Measurements from ENCODE around the gene KRT4. TPM values are rescaled to one million over a fixed set of nuclear protein-coding genes. Genes with fewer than 3 reads are reported as not detected.

Gene KRT4
- polyA plus RNA-seq, 3 donors: not detected

DNA sequence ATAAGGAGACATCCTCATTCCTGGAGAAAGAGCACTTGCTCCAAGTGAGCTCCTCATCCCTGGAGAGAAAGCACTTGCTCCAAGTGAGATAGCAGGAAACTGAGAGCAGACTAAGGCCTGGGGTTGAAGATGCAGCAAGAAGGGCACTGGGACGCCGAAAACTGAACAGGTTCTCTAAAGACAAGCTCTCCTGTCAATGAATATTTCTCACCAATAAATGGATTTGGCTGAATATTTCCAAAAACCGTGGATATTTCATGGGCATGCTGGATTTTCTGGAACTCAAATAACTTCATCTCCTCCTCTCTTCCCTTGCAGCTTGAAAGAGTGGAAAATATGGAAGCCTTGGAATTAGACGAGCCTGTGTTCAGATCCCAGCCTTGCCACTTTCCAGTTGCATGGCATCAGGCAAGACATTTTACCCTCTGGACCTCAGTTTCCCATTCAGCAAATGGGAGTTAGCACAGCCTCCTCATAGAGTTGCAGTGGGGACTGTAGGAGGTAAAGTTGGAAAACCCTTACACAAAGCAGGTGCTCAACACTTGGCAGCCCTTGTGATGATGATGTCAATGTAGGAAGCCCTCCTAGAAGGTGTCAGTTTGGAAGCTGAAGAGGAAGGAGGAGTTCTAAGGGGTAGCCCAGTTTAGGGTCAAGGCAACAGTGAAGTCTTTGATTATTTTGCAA, 32.4 kb downstream of the KRT4 start:
- Histone ChIP-seq H2AFZ (ENCODE audit: insufficient read depth, low read depth, low read length, poor library complexity, severe bottlenecking) (no peak overlapping the region), H3K9me3 (replicated peaks in 1 of 2; ENCODE audit: control insufficient read depth in 1 of 2, insufficient read depth in 1 of 2, low read length in 2 of 2) (no peaks in the 10 kb centered on the region), H3K4me2 (replicated peaks; ENCODE audit: extremely low read depth, low read length, poor library complexity, severe bottlenecking) (no peak overlapping the region), H3K27me3 (ENCODE audit: control insufficient read depth in 2 of 2, insufficient read depth in 2 of 2, low read length in 2 of 2) (peaks cover 0 to 3% of the 10 kb centered on the region in 2 donors), H4K20me1 (ENCODE audit: insufficient read depth, low read length) (no peaks in the 10 kb centered on the region), H3K4me1 (ENCODE audit: control insufficient read depth in 1 of 2, insufficient read depth in 2 of 2, low read length in 2 of 2) (no peaks in the 10 kb centered on the region), H3K4me3 (replicated peaks in 1 of 3; ENCODE audit: low read depth in 2 of 3, low read length in 3 of 3) (no peak overlapping the region), H3K9ac (ENCODE audit: insufficient read depth, low read length, poor library complexity, severe bottlenecking) (no peak overlapping the region), H3K36me3 (replicated peaks in 1 of 2; ENCODE audit: control insufficient read depth in 1 of 2, insufficient read depth in 2 of 2, low read length in 2 of 2) (no peaks in the 10 kb centered on the region), H3K27ac (ENCODE audit: low read depth in 1 of 2, low read length in 2 of 2) (no peak overlapping the region), H3K79me2 (ENCODE audit: insufficient read depth, low read length) (no peaks in the 10 kb centered on the region)
- Mint-ChIP-seq H3K36me3 (no peaks in the 10 kb centered on the region), H3K9me3 (peaks cover 0 to 3% (median 0%) of the 10 kb centered on the region in 7 donors), H3K27ac (no peak overlapping the region), H3K4me1 (no peaks in the 10 kb centered on the region), H3K4me3 (no peak overlapping the region), H3K27me3 (ENCODE audit: low read depth in 3 of 3) (peaks cover 7 to 17% (median 11%) of the 10 kb centered on the region in 3 donors)
- TF ChIP-seq, protein P1, sequence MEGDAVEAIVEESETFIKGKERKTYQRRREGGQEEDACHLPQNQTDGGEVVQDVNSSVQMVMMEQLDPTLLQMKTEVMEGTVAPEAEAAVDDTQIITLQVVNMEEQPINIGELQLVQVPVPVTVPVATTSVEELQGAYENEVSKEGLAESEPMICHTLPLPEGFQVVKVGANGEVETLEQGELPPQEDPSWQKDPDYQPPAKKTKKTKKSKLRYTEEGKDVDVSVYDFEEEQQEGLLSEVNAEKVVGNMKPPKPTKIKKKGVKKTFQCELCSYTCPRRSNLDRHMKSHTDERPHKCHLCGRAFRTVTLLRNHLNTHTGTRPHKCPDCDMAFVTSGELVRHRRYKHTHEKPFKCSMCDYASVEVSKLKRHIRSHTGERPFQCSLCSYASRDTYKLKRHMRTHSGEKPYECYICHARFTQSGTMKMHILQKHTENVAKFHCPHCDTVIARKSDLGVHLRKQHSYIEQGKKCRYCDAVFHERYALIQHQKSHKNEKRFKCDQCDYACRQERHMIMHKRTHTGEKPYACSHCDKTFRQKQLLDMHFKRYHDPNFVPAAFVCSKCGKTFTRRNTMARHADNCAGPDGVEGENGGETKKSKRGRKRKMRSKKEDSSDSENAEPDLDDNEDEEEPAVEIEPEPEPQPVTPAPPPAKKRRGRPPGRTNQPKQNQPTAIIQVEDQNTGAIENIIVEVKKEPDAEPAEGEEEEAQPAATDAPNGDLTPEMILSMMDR (IDR thresholded peaks at IDR 0.05): no peak
- WGBS (ENCODE audit: insufficient coverage): no CpG with 5 or more reads among the region's 4 CpGs
- DNase-seq: no peak
- intact Hi-C loops (cut with micrococcal nuclease): no loop called here

DNA sequence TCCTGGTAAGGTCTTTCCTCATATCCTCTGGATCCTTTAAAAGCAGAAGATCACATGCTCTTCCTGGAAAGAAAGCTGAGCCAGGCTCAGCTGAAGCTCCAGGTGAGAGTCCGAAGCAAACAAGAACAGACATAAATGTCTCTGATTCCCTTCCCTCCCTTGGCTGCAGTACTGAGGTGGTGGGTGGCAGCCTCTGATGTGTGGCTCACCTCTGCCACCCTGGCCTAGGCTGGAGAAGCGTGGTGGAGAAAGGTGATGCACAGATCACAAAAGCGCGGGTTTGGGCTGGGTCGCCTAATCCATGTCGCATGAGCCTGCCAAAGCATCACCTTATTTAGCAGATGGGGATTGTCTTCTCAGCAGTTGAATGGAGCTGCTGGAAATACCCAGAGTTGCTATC, 34.0 kb downstream of the KRT4 start:
- H4K20me1 ChIP-seq (ENCODE audit: insufficient read depth, low read length): no peaks in the 10 kb centered on the region
- H3K4me1 ChIP-seq (ENCODE audit: control insufficient read depth in 1 of 2, insufficient read depth in 2 of 2, low read length in 2 of 2): no peaks in the 10 kb centered on the region
- Mint-ChIP-seq H3K27me3 (ENCODE audit: low read depth in 3 of 3) (peaks cover 8 to 17% (median 12%) of the 10 kb centered on the region in 3 donors), H3K4me1 (no peaks in the 10 kb centered on the region), H3K4me3 (no peak overlapping the region), H3K27ac (no peak overlapping the region), H3K9me3 (no peaks in the 10 kb centered on the region), H3K36me3 (no peaks in the 10 kb centered on the region)
- H3K9me3 ChIP-seq (replicated peaks in 1 of 2; ENCODE audit: control insufficient read depth in 1 of 2, insufficient read depth in 1 of 2, low read length in 2 of 2): no peaks in the 10 kb centered on the region
- H3K4me2 ChIP-seq (replicated peaks; ENCODE audit: extremely low read depth, low read length, poor library complexity, severe bottlenecking): no peak overlapping the region
- TF ChIP-seq, protein P1 (IDR thresholded peaks at IDR 0.05): no peak
- no peak overlapping the region for H3K27ac ChIP-seq (ENCODE audit: low read depth in 1 of 2, low read length in 2 of 2)
- H3K36me3 ChIP-seq (replicated peaks in 1 of 2; ENCODE audit: control insufficient read depth in 1 of 2, insufficient read depth in 2 of 2, low read length in 2 of 2): no peaks in the 10 kb centered on the region
- no CpG with 5 or more reads among the region's 6 CpGs for WGBS (ENCODE audit: insufficient coverage)
- H3K79me2 ChIP-seq (ENCODE audit: insufficient read depth, low read length): no peaks in the 10 kb centered on the region
- H3K27me3 ChIP-seq (ENCODE audit: control insufficient read depth in 2 of 2, insufficient read depth in 2 of 2, low read length in 2 of 2): peaks cover 0 to 3% of the 10 kb centered on the region in 2 donors
- no peak overlapping the region for H3K4me3 ChIP-seq (replicated peaks in 1 of 3; ENCODE audit: low read depth in 2 of 3, low read length in 3 of 3)
- no peak overlapping the region for H3K9ac ChIP-seq (ENCODE audit: insufficient read depth, low read length, poor library complexity, severe bottlenecking)
- no peak for DNase-seq
- no peak overlapping the region for H2AFZ ChIP-seq (ENCODE audit: insufficient read depth, low read depth, low read length, poor library complexity, severe bottlenecking)
- intact Hi-C loops (cut with micrococcal nuclease): no loop called here

Data from CD14-positive monocyte (primary cell).